Measurements from ENCODE around the gene KCNQ4.

DNA sequence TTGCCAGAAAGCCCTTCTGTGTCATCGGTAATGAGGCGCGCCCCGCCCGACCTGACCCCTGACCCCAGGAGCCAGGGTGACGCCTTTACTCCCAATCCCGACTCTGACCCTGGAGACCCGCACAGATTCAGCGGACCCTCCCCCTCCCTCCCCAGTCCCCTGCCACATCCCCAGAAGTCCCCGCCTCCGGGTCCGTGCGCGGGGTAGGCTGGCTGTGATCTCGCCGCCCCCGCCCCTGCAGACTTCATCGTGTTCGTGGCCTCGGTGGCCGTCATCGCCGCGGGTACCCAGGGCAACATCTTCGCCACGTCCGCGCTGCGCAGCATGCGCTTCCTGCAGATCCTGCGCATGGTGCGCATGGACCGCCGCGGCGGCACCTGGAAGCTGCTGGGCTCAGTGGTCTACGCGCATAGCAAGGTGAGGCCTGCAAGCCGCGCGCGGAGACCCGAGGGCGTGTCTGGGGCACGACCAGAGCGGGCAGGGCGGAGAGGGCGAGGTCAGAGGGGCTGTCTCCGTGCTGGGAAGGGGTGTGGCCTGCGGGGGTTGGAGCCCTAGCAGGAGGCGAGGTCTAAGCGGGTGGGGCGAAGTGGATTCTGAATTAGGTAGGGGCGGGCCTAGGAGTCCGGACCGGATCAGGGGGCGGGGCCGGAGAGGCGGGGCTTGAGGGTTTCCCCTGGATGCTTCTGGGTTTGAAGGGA is 34.8 kb downstream of the KCNQ4 start:
- TF ChIP-seq POLR2A (IDR thresholded peaks at IDR 0.05) (no peak), CTCF (IDR thresholded peaks at IDR 0.05) (no peak), POLR2AphosphoS5 (IDR thresholded peaks at IDR 0.05) (no peak)

All from breast epithelium (tissue), 3 donors.